Measurements from ENCODE around the gene FBXL14. TPM values are rescaled to one million over a fixed set of nuclear protein-coding genes. Genes with fewer than 3 reads are reported as not detected.

FBXL14 gene
- polyA plus RNA-seq, 1 of the 3 experiments (the other 2 are of a cell fraction) = 11.3 TPM

GRCh38 chr12:1580526-1580925 lies 13.9 kb downstream of the FBXL14 start:
- POLR2A ChIA-PET = no interaction called here
- Histone ChIP-seq H3K4me1 (ENCODE audit: control insufficient read depth in 1 of 2, insufficient read depth in 2 of 2, low read depth in 1 of 2, low read length in 1 of 2) (peaks cover 15 to 38% of the 10 kb centered on the region in 2 experiments; a peak in 3 of 4 replicates), H3K9me3 (no peaks in the 10 kb centered on the region), H3K79me2 (ENCODE audit: insufficient read depth) (peaks cover 96% of the 10 kb centered on the region), H3K9me2 (no peaks in the 10 kb centered on the region), H3K4me2 (peak overlapping the region; percentile 35; the same call in 1 of the 2 replicates), H3K27ac (ENCODE audit: low read depth in 2 of 2, low read length in 1 of 2) (0 out of 4 replicates have a peak overlapping the region, but pooled peaks of 1 of the 2 experiments have one; percentile 31), H4K20me1 (ENCODE audit: insufficient read depth) (peaks cover 3% of the 10 kb centered on the region), H3K4me3 (ENCODE audit: low read depth in 2 of 2, low read length in 1 of 2) (no peak overlapping the region), H2AFZ (ENCODE audit: low read depth) (no peak overlapping the region), H3K27me3 (ENCODE audit: insufficient read depth) (no peaks in the 10 kb centered on the region), H3F3A (replicated peaks; ENCODE audit: insufficient read depth) (peaks cover 34% of the 10 kb centered on the region), H3K9ac (no peak overlapping the region), H3K36me3 (replicated peaks in 1 of 2; ENCODE audit: control insufficient read depth in 1 of 2, insufficient read depth in 2 of 2, low read length in 1 of 2) (no peaks in the 10 kb centered on the region)
- TF ChIP-seq, protein P1, sequence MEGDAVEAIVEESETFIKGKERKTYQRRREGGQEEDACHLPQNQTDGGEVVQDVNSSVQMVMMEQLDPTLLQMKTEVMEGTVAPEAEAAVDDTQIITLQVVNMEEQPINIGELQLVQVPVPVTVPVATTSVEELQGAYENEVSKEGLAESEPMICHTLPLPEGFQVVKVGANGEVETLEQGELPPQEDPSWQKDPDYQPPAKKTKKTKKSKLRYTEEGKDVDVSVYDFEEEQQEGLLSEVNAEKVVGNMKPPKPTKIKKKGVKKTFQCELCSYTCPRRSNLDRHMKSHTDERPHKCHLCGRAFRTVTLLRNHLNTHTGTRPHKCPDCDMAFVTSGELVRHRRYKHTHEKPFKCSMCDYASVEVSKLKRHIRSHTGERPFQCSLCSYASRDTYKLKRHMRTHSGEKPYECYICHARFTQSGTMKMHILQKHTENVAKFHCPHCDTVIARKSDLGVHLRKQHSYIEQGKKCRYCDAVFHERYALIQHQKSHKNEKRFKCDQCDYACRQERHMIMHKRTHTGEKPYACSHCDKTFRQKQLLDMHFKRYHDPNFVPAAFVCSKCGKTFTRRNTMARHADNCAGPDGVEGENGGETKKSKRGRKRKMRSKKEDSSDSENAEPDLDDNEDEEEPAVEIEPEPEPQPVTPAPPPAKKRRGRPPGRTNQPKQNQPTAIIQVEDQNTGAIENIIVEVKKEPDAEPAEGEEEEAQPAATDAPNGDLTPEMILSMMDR (IDR thresholded peaks at IDR 0.05) = no peak
- no peak for TF ChIP-seq EZH2phosphoT487 (IDR thresholded peaks at IDR 0.05; ENCODE audit: borderline replicate concordance, low read depth)
- no peak for TF ChIP-seq GABPA (IDR thresholded peaks at IDR 0.05; ENCODE audit: low read depth)
- TF ChIP-seq GATA2 (CRISPR knock-in tag; IDR thresholded peaks at IDR 0.05) = no peak
- TF ChIP-seq TEAD4 (IDR thresholded peaks at IDR 0.05; ENCODE audit: borderline replicate concordance, insufficient read depth) = no peak
- no peak for TF ChIP-seq RFX5 (IDR thresholded peaks at IDR 0.05; ENCODE audit: low read length)
- TF ChIP-seq ZBTB33 (IDR thresholded peaks at IDR 0.05; ENCODE audit: borderline replicate concordance, low read depth) = no peak
- TF ChIP-seq YY1 (IDR thresholded peaks at IDR 0.05; ENCODE audit: low read depth) = no peak
- TF ChIP-seq MEF2A (IDR thresholded peaks at IDR 0.05; ENCODE audit: borderline replicate concordance, low read depth) = no peak
- TF ChIP-seq PBX3 (IDR thresholded peaks at IDR 0.05) = no peak
- TF ChIP-seq FOXM1 (IDR thresholded peaks at IDR 0.05; ENCODE audit: low read depth) = no peak
- TF ChIP-seq, protein P2, sequence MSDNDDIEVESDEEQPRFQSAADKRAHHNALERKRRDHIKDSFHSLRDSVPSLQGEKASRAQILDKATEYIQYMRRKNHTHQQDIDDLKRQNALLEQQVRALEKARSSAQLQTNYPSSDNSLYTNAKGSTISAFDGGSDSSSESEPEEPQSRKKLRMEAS (IDR thresholded peaks at IDR 0.05; ENCODE audit: low read depth) = no peak
- no peak for TF ChIP-seq USF1 (IDR thresholded peaks at IDR 0.05; ENCODE audit: borderline replicate concordance, low read depth)
- TF ChIP-seq REST (IDR thresholded peaks at IDR 0.05; ENCODE audit: low read depth, low read length) = no peak
- 95% methylated on average over 3 of the region's 3 CpGs for WGBS (ENCODE audit: low lambda C conversion rate)
- DNase-seq = no peak
- CTCF ChIA-PET = interaction anchor here (0.5 to 12.2 kb wide), 3 partner anchors 451 to 656 kb away, joined by 3 to 268 read pairs (median 3); no protein-coding TSS in a partner anchor
